ENCODE results near the gene MTUS2.

MTUS2 gene

GRCh38 chr13:29005035-29005762 is 185.1 kb downstream of the MTUS2 start:
- Mint-ChIP-seq H3K9me3 (peaks cover 19% of the 10 kb centered on the region), H3K4me3 (no peak overlapping the region), H3K27me3 (ENCODE audit: low read depth, poor library complexity) (peaks cover 6% of the 10 kb centered on the region), H3K36me3 (ENCODE audit: low read depth) (peaks cover 6% of the 10 kb centered on the region), H3K4me1 (no peaks in the 10 kb centered on the region), H3K27ac (no peak overlapping the region)
- TF ChIP-seq CTCF (IDR thresholded peaks at IDR 0.05) = no peak
- DNase-seq = no peak

DNA sequence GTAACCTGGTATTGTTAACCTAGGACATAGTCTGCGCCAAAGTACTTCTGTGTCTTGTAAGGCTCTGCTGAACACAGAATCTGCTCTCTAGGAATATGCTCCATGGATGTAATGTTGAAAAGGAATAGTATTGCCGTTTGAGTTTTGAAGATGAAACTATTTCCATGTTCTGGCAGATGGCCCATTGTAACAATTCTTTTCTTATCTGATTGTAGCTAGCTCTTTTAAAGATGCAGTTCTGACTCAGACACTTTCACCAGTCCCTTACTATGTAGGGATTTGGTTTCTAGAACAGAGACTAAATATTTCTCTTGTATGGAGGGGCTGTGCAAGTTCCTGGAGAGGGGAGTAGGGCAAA is 185.6 kb downstream of the MTUS2 start:
- Mint-ChIP-seq H3K9me3 (peaks cover 18% of the 10 kb centered on the region), H3K27ac (no peak overlapping the region), H3K4me3 (no peak overlapping the region), H3K27me3 (ENCODE audit: low read depth, poor library complexity) (peaks cover 6% of the 10 kb centered on the region), H3K4me1 (no peaks in the 10 kb centered on the region), H3K36me3 (ENCODE audit: low read depth) (peaks cover 2% of the 10 kb centered on the region)
- DNase-seq = no peak
- no peak for TF ChIP-seq CTCF (IDR thresholded peaks at IDR 0.05)

DNA sequence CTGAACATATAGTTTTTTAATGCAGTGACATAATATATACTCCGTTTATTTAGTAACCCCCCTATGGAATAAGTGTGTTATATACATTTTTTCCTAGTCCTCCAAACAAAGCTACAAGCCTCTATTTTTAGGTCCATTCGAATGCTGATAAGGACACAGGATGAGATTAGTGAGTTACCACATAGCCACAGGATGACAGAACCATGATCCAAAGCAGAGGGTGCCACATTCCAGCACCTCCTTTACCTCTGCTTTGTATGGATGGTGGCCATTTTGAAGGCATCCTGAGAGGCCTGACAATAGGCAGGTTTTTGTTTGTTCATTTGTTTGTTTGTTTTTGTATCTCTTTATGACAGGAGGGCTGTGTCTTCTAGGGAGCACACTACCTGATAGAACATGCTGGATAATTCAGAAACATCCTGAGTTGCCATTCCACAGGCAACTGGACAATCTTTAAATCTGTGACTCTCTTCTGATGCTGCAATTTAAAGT is 186.3 kb downstream of the MTUS2 start:
- Mint-ChIP-seq H3K9me3 (peaks cover 11% of the 10 kb centered on the region), H3K4me3 (no peak overlapping the region), H3K4me1 (no peaks in the 10 kb centered on the region), H3K36me3 (ENCODE audit: low read depth) (no peaks in the 10 kb centered on the region), H3K27ac (no peak overlapping the region), H3K27me3 (ENCODE audit: low read depth, poor library complexity) (peaks cover 6% of the 10 kb centered on the region)
- DNase-seq = no peak
- TF ChIP-seq CTCF (IDR thresholded peaks at IDR 0.05) = no peak

- H3K9me3 Mint-ChIP-seq = peaks cover 19% of the 10 kb centered on the region
- DNase-seq = no peak
- H3K27ac Mint-ChIP-seq = no peak overlapping the region
- H3K36me3 Mint-ChIP-seq (ENCODE audit: low read depth) = no peaks in the 10 kb centered on the region
- H3K27me3 Mint-ChIP-seq (ENCODE audit: low read depth, poor library complexity) = peaks cover 6% of the 10 kb centered on the region
- no peak overlapping the region for H3K4me3 Mint-ChIP-seq
- no peaks in the 10 kb centered on the region for H3K4me1 Mint-ChIP-seq
- TF ChIP-seq CTCF (IDR thresholded peaks at IDR 0.05) = no peak
These were observed 188.2 kb downstream of the MTUS2 start for GRCh38 chr13:29008296-29008695.

DNA sequence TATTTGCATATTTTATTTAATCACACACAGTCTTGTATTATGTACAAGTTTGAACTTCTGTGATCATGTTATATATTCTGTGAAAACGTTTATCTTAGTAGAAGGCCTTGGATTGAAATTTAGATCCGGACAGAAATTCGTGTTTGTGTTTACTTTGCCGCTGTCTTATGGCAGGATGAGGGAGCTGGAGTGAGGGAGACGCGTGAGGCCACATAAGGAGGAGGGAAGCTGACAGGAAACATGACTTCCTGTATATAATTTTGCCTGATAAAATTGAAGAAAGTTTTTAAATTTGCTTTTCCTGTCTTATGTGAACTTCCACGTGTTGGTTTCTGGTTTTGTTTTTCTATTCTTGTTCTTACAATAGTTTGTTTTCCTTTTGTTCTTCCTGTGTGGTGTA is 200.2 kb downstream of the MTUS2 start:
- Mint-ChIP-seq H3K36me3 (ENCODE audit: low read depth) (no peaks in the 10 kb centered on the region), H3K4me1 (no peaks in the 10 kb centered on the region), H3K27me3 (ENCODE audit: low read depth, poor library complexity) (peaks cover 4% of the 10 kb centered on the region), H3K4me3 (no peak overlapping the region), H3K9me3 (peaks cover 35% of the 10 kb centered on the region), H3K27ac (no peak overlapping the region)
- DNase-seq = no peak
- TF ChIP-seq CTCF (IDR thresholded peaks at IDR 0.05) = no peak

GRCh38 chr13:29021311-29021710 is 201.2 kb downstream of the MTUS2 start:
- Mint-ChIP-seq H3K27me3 (ENCODE audit: low read depth, poor library complexity) (peaks cover 4% of the 10 kb centered on the region), H3K27ac (no peak overlapping the region), H3K9me3 (peaks cover 42% of the 10 kb centered on the region), H3K4me3 (no peak overlapping the region), H3K36me3 (ENCODE audit: low read depth) (no peaks in the 10 kb centered on the region), H3K4me1 (no peaks in the 10 kb centered on the region)
- no peak for DNase-seq
- no peak for TF ChIP-seq CTCF (IDR thresholded peaks at IDR 0.05)
